H1 (cell line): Measurements from ENCODE around the gene ARL5C. TPM values are rescaled to one million over a fixed set of nuclear protein-coding genes. Genes with fewer than 3 reads are reported as not detected.
A peak's percentile ranks its signal among the peaks of the same experiment; 100 is the strongest.

Source experiments
- CTCF ChIA-PET: fragments of 300-600 bp; sonication (Branson Sonifier 250); formaldehyde crosslinking; loops from one replicate; lab custom pipeline; 2021; ENCODE audit not compliant: partially characterized antibody; lab: Charles Lee
- POLR2A ChIA-PET: fragments of 300-600 bp; sonication (Branson Sonifier 250); formaldehyde crosslinking; loops from one replicate; lab custom pipeline; 2021; ENCODE audit warnings: inconsistent platforms; ENCODE audit not compliant: partially characterized antibody; lab: Charles Lee
- DNase-seq, 2 experiments: peaks; one replicate each; pipeline versions ENCODE4 v3.0.0 to v3.0.0-alpha.2; 2010 to 2022; ENCODE audit warnings: low spot score in 2 of 2, low read depth in 1 of 2, mixed read lengths in 1 of 2
- FAIRE-seq: peaks from 2 replicates; lab custom pipeline; 2011; peaks lifted over from hg19 to GRCh38; lab: Jason Lieb, UNC
- H2AFZ ChIP-seq: 2 replicates; pipeline ENCODE4 v1.8.1; 2012; ENCODE audit warnings: low read length, inconsistent platforms
- H2AK5ac ChIP-seq: 2 replicates; pipeline ENCODE4 v1.6.1; 2013; ENCODE audit warnings: low read depth, low read length
- H2BK120ac ChIP-seq: replicated peaks from 2 replicates; pipeline ENCODE3; 2013; ENCODE audit warnings: low read depth, low read length, inconsistent platforms
- H2BK12ac ChIP-seq: 2 replicates; pipeline ENCODE4 v1.6.1; 2013; ENCODE audit warnings: low read depth, low read length
- H2BK15ac ChIP-seq: 2 replicates; pipeline ENCODE4 v1.6.1; 2013; ENCODE audit warnings: low read length
- H2BK20ac ChIP-seq: 2 replicates; pipeline ENCODE4 v1.6.1; 2013; ENCODE audit warnings: low read length
- H2BK5ac ChIP-seq: 2 replicates; pipeline ENCODE4 v1.6.1; 2013; ENCODE audit warnings: low read depth, low read length
- H3K14ac ChIP-seq: 2 replicates; pipeline ENCODE4 v1.6.1; 2013; ENCODE audit warnings: inconsistent platforms; ENCODE audit not compliant: insufficient read length
- H3K18ac ChIP-seq: 2 replicates; pipeline ENCODE4 v1.6.1; 2013; ENCODE audit warnings: low read length; ENCODE audit errors: extremely low read depth
- H3K23ac ChIP-seq: 2 replicates; pipeline ENCODE4 v1.6.1; 2013; ENCODE audit warnings: inconsistent platforms; ENCODE audit not compliant: insufficient read length
- H3K23me2 ChIP-seq: 2 replicates; pipeline ENCODE4 v1.6.1; 2013; ENCODE audit warnings: low read depth, low read length
- H3K27ac ChIP-seq: 2 replicates; pipeline ENCODE4 v1.6.1; 2011; ENCODE audit warnings: low read depth, low read length, inconsistent platforms
- H3K27me3 ChIP-seq, 4 experiments: replicated peaks in 1 of 4; 1 replicate in 1 of 4; 2 replicates in 3 of 4; pipeline versions ENCODE4 v1.6.1 to v1.8.1; 2011 to 2013; ENCODE audit warnings: low read length in 3 of 4, mild to moderate bottlenecking in 3 of 4, inconsistent platforms in 2 of 4, mixed read lengths in 2 of 4, moderate library complexity in 1 of 4; ENCODE audit not compliant: control insufficient read depth in 3 of 4, insufficient read depth in 3 of 4; ENCODE audit errors: extremely low read depth in 1 of 4
- H3K36me3 ChIP-seq, 4 experiments: 2 replicates each; pipeline versions ENCODE4 v1.6.1 to v1.8.1; 2011 to 2013; ENCODE audit warnings: mild to moderate bottlenecking in 4 of 4, low read length in 3 of 4, moderate library complexity in 2 of 4, control low read depth in 1 of 4, inconsistent platforms in 1 of 4; ENCODE audit not compliant: insufficient read depth in 4 of 4, control insufficient read depth in 2 of 4
- H3K4ac ChIP-seq: replicated peaks from 2 replicates; pipeline ENCODE3; 2013; ENCODE audit warnings: low read length, low read depth, mixed read lengths, inconsistent platforms; ENCODE audit not compliant: insufficient read length
- H3K4me1 ChIP-seq, 4 experiments: replicated peaks in 1 of 4; 1 replicate in 1 of 4; 2 replicates in 3 of 4; pipeline versions ENCODE4 v1.6.1 to v1.8.1; 2011 to 2013; ENCODE audit warnings: low read length in 3 of 4, inconsistent platforms in 2 of 4, mixed read lengths in 1 of 4; ENCODE audit not compliant: insufficient read depth in 4 of 4, control insufficient read depth in 3 of 4
- H3K4me2 ChIP-seq, 2 experiments: 2 replicates each; pipeline versions ENCODE4 v1.6.1 to v1.8.1; 2011 to 2013; ENCODE audit warnings: low read depth in 2 of 2, low read length in 2 of 2, control low read depth in 1 of 2, inconsistent platforms in 1 of 2, mild to moderate bottlenecking in 1 of 2; ENCODE audit not compliant: insufficient read depth in 1 of 2
- H3K4me3 ChIP-seq, 4 experiments: fragments of 200-600, 300-600 bp in 1 of 4; sonication (generic), shearing (Covaris generic), sonication (Bioruptor Twin) in 1 of 4; 2 replicates each; pipeline versions ENCODE4 v1.5.1 to v1.8.1; 2011 to 2016; ENCODE audit warnings: low read length in 4 of 4, low read depth in 3 of 4, control low read depth in 2 of 4, inconsistent platforms in 2 of 4, mild to moderate bottlenecking in 2 of 4, mixed read lengths in 1 of 4, moderate library complexity in 1 of 4; ENCODE audit not compliant: insufficient read depth in 2 of 4; ENCODE audit errors: extremely low read depth in 1 of 4
- H3K56ac ChIP-seq: replicated peaks from 2 replicates; pipeline ENCODE3; 2013; ENCODE audit warnings: low read depth, mild to moderate bottlenecking, mixed read lengths, low read length, inconsistent platforms; ENCODE audit not compliant: insufficient read length
- H3K79me1 ChIP-seq: 2 replicates; pipeline ENCODE4 v1.6.1; 2013; ENCODE audit warnings: low read depth, low read length, control low read depth
- H3K79me2 ChIP-seq, 2 experiments: 2 replicates each; pipeline versions ENCODE4 v1.6.1 to v1.8.1; 2012 to 2013; ENCODE audit warnings: low read length in 2 of 2, mild to moderate bottlenecking in 2 of 2, inconsistent platforms in 1 of 2; ENCODE audit not compliant: insufficient read depth in 2 of 2, control insufficient read depth in 1 of 2
- H3K9ac ChIP-seq, 4 experiments: replicated peaks in 1 of 4; 1 replicate in 1 of 4; 2 replicates in 3 of 4; pipeline versions ENCODE4 v1.6.1 to v1.8.1; 2011 to 2013; ENCODE audit warnings: low read depth in 3 of 4, low read length in 3 of 4, control low read depth in 2 of 4, mild to moderate bottlenecking in 2 of 4, moderate library complexity in 2 of 4, inconsistent platforms in 1 of 4; ENCODE audit errors: extremely low read depth in 1 of 4
- H3K9me3 ChIP-seq, 2 experiments: 2 replicates each; pipeline versions ENCODE4 v1.6.1 to v1.8.1; 2012 to 2013; ENCODE audit warnings: mild to moderate bottlenecking in 2 of 2, moderate library complexity in 2 of 2, control low read depth in 1 of 2, inconsistent platforms in 1 of 2, low read depth in 1 of 2, low read length in 1 of 2, mixed read lengths in 1 of 2; ENCODE audit not compliant: insufficient read depth in 2 of 2
- H4K20me1 ChIP-seq, 2 experiments: replicated peaks in 1 of 2; 2 replicates each; pipeline versions ENCODE3 to v1.8.1; 2011 to 2013; ENCODE audit warnings: inconsistent platforms in 2 of 2, low read length in 2 of 2, mild to moderate bottlenecking in 1 of 2; ENCODE audit not compliant: insufficient read depth in 2 of 2, control insufficient read depth in 1 of 2
- H4K5ac ChIP-seq: 2 replicates; pipeline ENCODE4 v1.6.1; 2013; ENCODE audit warnings: low read length, low read depth, mixed read lengths, inconsistent platforms; ENCODE audit not compliant: insufficient read length
- H4K8ac ChIP-seq: 2 replicates; pipeline ENCODE4 v1.8.0; 2013; ENCODE audit warnings: mild to moderate bottlenecking, moderate library complexity, low read length, inconsistent platforms; ENCODE audit not compliant: insufficient read depth; ENCODE audit errors: extremely low read depth
- H4K91ac ChIP-seq: replicated peaks from 2 replicates; pipeline ENCODE3; 2013; ENCODE audit warnings: low read length, mixed read lengths, inconsistent platforms; ENCODE audit not compliant: insufficient read length
- CTBP2 ChIP-seq: IDR thresholded peaks from 2 replicates; pipeline ENCODE4 v1.7.0; 2011; ENCODE audit warnings: borderline replicate concordance, mild to moderate bottlenecking, moderate library complexity, mixed read lengths, low read length; ENCODE audit not compliant: insufficient read depth, insufficient read length
- WGBS, 2 experiments: shearing (Covaris generic) in 1 of 2; methylation state at CpG; one replicate each; pipeline versions ENCODE4 v1.1.6 to v1.1.7; 2013 to 2015; ENCODE audit warnings: low lambda C conversion rate in 2 of 2, mixed read lengths in 2 of 2, inconsistent platforms in 1 of 2, low coverage in 1 of 2, missing lambda C conversion rate in 1 of 2; ENCODE audit not compliant: insufficient replicate concordance in 2 of 2, insufficient coverage in 1 of 2, insufficient read length in 1 of 2; ENCODE audit errors: extremely low coverage in 1 of 2, missing lambda C conversion rate in 1 of 2; 5-methylcytosine and 5-hydroxymethylcytosine counted together
- polyA plus RNA-seq, 7 experiments: library from polyadenylated mRNA; depleted of rRNA in 3 of 7; stranded (reverse) in 5 of 7; unstranded in 2 of 7; fragments of >200 nt in 5 of 7; fragments of 200-250 nt in 2 of 7; gene quantifications; 1 replicate in 5 of 7; 2 replicates in 1 of 7; 4 replicates in 1 of 7; pipeline versions ENCODE4 v1.2.1 to v1.2.3, GENCODE V29; 2011 to 2013; ENCODE audit warnings: missing spikeins in 2 of 7, mixed read lengths in 2 of 7
- total RNA-seq: library from RNA; stranded (reverse); fragmentation: NEBNext Ultra II Directional; extraction: Animal tissue kit (Norgen Biotek cat#: 25700); gene quantifications from 2 replicates; pipeline ENCODE4 v1.2.1, GENCODE V29; 2021
- TF ChIP-seq, protein P1 (sequence below): IDR thresholded peaks from 2 replicates; pipeline ENCODE4 v1.6.1; 2012; ENCODE audit warnings: low read length, inconsistent platforms

Gene ARL5C
- total and polyA plus RNA-seq, 2 of the 8 experiments (the other 6 are each of a cell fraction or from before 2014, with no cell fraction given), result not detected

DNA sequence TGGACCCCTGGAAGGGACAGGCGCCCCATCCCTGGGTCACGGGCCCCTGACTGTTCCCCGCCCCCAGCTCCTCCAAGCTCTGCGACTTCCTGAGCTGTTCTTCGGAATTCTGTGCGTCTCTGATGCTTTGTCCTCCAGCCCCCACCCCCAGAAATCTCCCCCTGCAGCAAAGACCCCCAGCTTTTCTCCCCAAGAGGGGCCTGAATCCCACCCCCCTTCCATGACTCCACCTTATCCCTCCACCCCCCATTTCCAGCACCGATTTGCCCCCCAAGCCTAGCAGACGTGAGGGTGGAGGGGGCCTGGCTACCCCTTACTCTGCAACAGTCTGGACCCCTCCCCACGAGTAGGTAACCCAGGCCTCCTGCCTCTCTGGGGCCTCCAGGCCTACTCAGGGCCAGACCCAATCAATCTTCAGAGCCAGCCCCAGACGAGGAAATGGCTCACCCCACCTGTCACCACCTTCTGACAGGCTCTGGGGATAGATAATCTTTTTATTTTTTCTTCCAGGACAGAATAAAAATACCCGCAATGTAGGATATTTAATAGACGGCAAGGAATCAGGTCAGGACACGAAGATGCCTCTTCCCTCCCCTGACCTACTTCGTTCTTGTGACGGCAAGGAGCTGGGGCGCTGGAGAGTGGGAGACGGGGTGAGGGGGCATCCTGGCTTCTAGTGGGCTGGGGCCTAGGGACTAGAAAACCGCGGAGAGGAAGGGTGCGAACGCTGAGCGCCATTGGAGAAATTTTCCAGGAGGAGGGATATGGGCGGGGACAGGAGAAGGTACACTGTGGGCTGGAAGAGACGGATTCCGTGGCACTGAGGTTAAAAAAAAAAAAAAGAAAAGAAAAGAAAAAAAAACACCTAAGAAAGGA is 13.8 kb downstream of the ARL5C start:
- no peak overlapping the region for H3K56ac ChIP-seq
- peak overlapping the region; percentile 45 to 100 (median 87) for H3K4me3 ChIP-seq
- H3K9me3 ChIP-seq, result no peaks in the 10 kb centered on the region
- H2BK15ac ChIP-seq, result no peak overlapping the region
- no peak overlapping the region for H3K9ac ChIP-seq
- H4K5ac ChIP-seq, result no peak overlapping the region
- no peaks in the 10 kb centered on the region for H3K36me3 ChIP-seq
- no peak overlapping the region for H3K18ac ChIP-seq
- peaks cover 0 to 20% (median 6%) of the 10 kb centered on the region in 4 experiments; a peak in 4 of 7 replicates for H3K4me1 ChIP-seq
- H3K27ac ChIP-seq, result no peak overlapping the region
- no peak overlapping the region for H2BK120ac ChIP-seq
- DNase-seq (peak in 1 of 2 experiments; percentile 62), FAIRE-seq (no peak)
- H3K79me1 ChIP-seq, result no peaks in the 10 kb centered on the region
- no peak overlapping the region for H2BK5ac ChIP-seq
- no peak overlapping the region for H4K91ac ChIP-seq
- H3K4ac ChIP-seq, result no peak overlapping the region
- no peak for TF ChIP-seq CTBP2
- TF ChIP-seq, protein P1, sequence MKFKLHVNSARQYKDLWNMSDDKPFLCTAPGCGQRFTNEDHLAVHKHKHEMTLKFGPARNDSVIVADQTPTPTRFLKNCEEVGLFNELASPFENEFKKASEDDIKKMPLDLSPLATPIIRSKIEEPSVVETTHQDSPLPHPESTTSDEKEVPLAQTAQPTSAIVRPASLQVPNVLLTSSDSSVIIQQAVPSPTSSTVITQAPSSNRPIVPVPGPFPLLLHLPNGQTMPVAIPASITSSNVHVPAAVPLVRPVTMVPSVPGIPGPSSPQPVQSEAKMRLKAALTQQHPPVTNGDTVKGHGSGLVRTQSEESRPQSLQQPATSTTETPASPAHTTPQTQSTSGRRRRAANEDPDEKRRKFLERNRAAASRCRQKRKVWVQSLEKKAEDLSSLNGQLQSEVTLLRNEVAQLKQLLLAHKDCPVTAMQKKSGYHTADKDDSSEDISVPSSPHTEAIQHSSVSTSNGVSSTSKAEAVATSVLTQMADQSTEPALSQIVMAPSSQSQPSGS, result 0 out of 2 replicates have a peak, but pooled peaks have one; percentile 27
- ChIA-PET CTCF (interaction anchor here (0.6 to 10.1 kb wide), 61 partner anchors 8 to 1773 kb away, joined by 3 to 163 read pairs (median 4); partner anchors contain the start of genes ARL5C, FBXO47 and LASP1NB), POLR2A (interaction anchor here (0.7 to 2.8 kb wide), 18 partner anchors 12 to 299 kb away, joined by 3 to 16 read pairs (median 4); partner anchors contain the start of genes FBXO47, LASP1, RPL19 and RPL23)
- no peaks in the 10 kb centered on the region for H4K20me1 ChIP-seq
- H3K79me2 ChIP-seq, result no peaks in the 10 kb centered on the region
- H2AFZ ChIP-seq, result no peak overlapping the region
- H3K4me2 ChIP-seq, result peak overlapping the region; percentile 53 to 81
- no peak overlapping the region for H2AK5ac ChIP-seq
- peaks cover 26% of the 10 kb centered on the region for H3K23me2 ChIP-seq
- H3K14ac ChIP-seq, result no peak overlapping the region
- no peak overlapping the region for H4K8ac ChIP-seq
- WGBS, 2 experiments, result 5% methylated on average over 17 of the region's 25 CpGs; no CpG with 5 or more reads in 1 of the 2 experiments
- no peak overlapping the region for H3K23ac ChIP-seq
- no peak overlapping the region for H2BK12ac ChIP-seq
- no peak overlapping the region for H2BK20ac ChIP-seq
- peaks cover 3 to 18% (median 15%) of the 10 kb centered on the region in 4 experiments for H3K27me3 ChIP-seq
